HepG2 (cell line): Measurements from ENCODE around the gene DOK7. TPM values are rescaled to one million over a fixed set of nuclear protein-coding genes. Genes with fewer than 3 reads are reported as not detected.

Source experiments
- ATAC-seq: fragments of 200-7000 bp; cut with Tn5 transposase; 3 replicates; pipeline ENCODE4 v1.9.1; 2020; ENCODE audit warnings: mild to moderate bottlenecking, moderate library complexity
- BruUV-seq: library from RNA; stranded (reverse); fragments of 400-500 nt; replicated peaks from 2 replicates; lab custom pipeline; 2021; lab: Mats Ljungman, UMichigan
- CTCF ChIA-PET: fragments of 300-600 bp; formaldehyde crosslinking; extraction: SDS; loops from one replicate; lab custom pipeline; 2021; ENCODE audit warnings: low total read pairs, inconsistent platforms, low intra/inter-chr PET ratio; lab: Yijun Ruan, JAX
- POLR2A ChIA-PET: fragments of 350-600 bp; sonication (Branson Sonifier 250); formaldehyde crosslinking; loops from one replicate; lab custom pipeline; 2020; ENCODE audit warnings: antibody characterized with exemption, inconsistent platforms; lab: Yijun Ruan, JAX
- DNase-seq: peaks from one replicate; pipeline ENCODE4 v3.0.0-alpha.2; 2015; ENCODE audit warnings: low spot score
- FAIRE-seq: peaks from 3 replicates; lab custom pipeline; 2011; peaks lifted over from hg19 to GRCh38; lab: Jason Lieb, UNC
- H2AFZ ChIP-seq: one replicate; pipeline ENCODE4 v1.6.1; 2011; ENCODE audit warnings: low read length, inconsistent platforms
- H3K27ac ChIP-seq: fragments of 300-600 bp; 3 replicates; pipeline ENCODE4 v1.8.0; 2011; ENCODE audit warnings: mixed run types, mild to moderate bottlenecking, mixed read lengths, low read length, inconsistent platforms; ENCODE audit not compliant: insufficient read depth; ENCODE audit errors: extremely low read length
- H3K27me3 ChIP-seq, 2 experiments: fragments of 200-600 bp in 1 of 2; 2 replicates in 1 of 2; 3 replicates in 1 of 2; pipeline versions ENCODE4 v1.6.0 to v1.8.0; 2011; ENCODE audit warnings: low read length in 2 of 2, mild to moderate bottlenecking in 2 of 2, moderate library complexity in 2 of 2, inconsistent platforms in 1 of 2; ENCODE audit not compliant: insufficient read depth in 2 of 2, control insufficient read depth in 1 of 2
- H3K36me3 ChIP-seq, 2 experiments: fragments of 200-600 bp in 1 of 2; replicated peaks in 1 of 2; 2 replicates in 1 of 2; 3 replicates in 1 of 2; pipeline versions ENCODE4 v1.5.1 to v1.8.0; 2011; ENCODE audit warnings: low read length in 2 of 2, inconsistent platforms in 1 of 2; ENCODE audit not compliant: insufficient read depth in 2 of 2, control insufficient read depth in 1 of 2
- H3K4me1 ChIP-seq: 2 replicates; pipeline ENCODE4 v1.5.1; 2012; ENCODE audit warnings: low read length, inconsistent platforms; ENCODE audit not compliant: insufficient read depth
- H3K4me2 ChIP-seq: 2 replicates; pipeline ENCODE4 v1.6.0; 2011; ENCODE audit warnings: low read depth, low read length, inconsistent platforms
- H3K4me3 ChIP-seq, 3 experiments: fragments of 200-600 bp in 1 of 3; sonication (generic), shearing (Covaris generic) in 1 of 3; replicated peaks in 1 of 3; 2 replicates each; pipeline ENCODE4 v1.5.1; 2011 to 2016; ENCODE audit warnings: low read length in 3 of 3, inconsistent platforms in 2 of 3, low read depth in 2 of 3, mild to moderate bottlenecking in 2 of 3, control low read depth in 1 of 3, mixed read lengths in 1 of 3; ENCODE audit not compliant: insufficient read depth in 1 of 3
- H3K79me2 ChIP-seq: one replicate; pipeline ENCODE4 v1.6.1; 2011; ENCODE audit warnings: low read length, inconsistent platforms; ENCODE audit not compliant: insufficient read depth
- H3K9ac ChIP-seq: 2 replicates; pipeline ENCODE4 v1.6.0; 2011; ENCODE audit warnings: mild to moderate bottlenecking, low read depth, low read length, inconsistent platforms; ENCODE audit not compliant: insufficient read depth
- H3K9me3 ChIP-seq: 2 replicates; pipeline ENCODE4 v1.5.1; 2012; ENCODE audit warnings: mild to moderate bottlenecking, low read length
- H4K20me1 ChIP-seq: 2 replicates; pipeline ENCODE4 v1.6.0; 2011; ENCODE audit warnings: inconsistent platforms, mild to moderate bottlenecking, low read length, moderate library complexity; ENCODE audit not compliant: insufficient read depth
- AGO2 ChIP-seq: fragments of 200-400 bp; formaldehyde crosslinking; optimal IDR thresholded peaks from 2 replicates; pipeline ENCODE3; 2017; ENCODE audit warnings: mild to moderate bottlenecking, low read depth, low read length, moderate library complexity
- ARHGAP35 ChIP-seq: sonication (generic); formaldehyde crosslinking; IDR thresholded peaks from 2 replicates; pipeline ENCODE4 v1.9.0; 2022; ENCODE audit warnings: mild to moderate bottlenecking, inconsistent platforms, moderate library complexity, missing genetic modification reagents, borderline replicate concordance
- CREB1 ChIP-seq, 2 experiments: fragments of 450-650 bp in 1 of 2; IDR thresholded peaks; 2 replicates each; pipeline ENCODE4 v1.6.1; 2016 to 2017; ENCODE audit warnings: control low read depth in 1 of 2, mild to moderate bottlenecking in 1 of 2, missing compliant biosample characterization in 1 of 2, missing genetic modification characterization in 1 of 2
- FOSL2 ChIP-seq: sonication (generic); formaldehyde crosslinking; IDR thresholded peaks from 2 replicates; pipeline ENCODE4 v1.4.0; 2020; ENCODE audit warnings: missing genetic modification reagents
- IKZF5 ChIP-seq: IDR thresholded peaks from 2 replicates; pipeline ENCODE4 v1.6.1; 2018; ENCODE audit warnings: missing genetic modification reagents, mild to moderate bottlenecking, missing compliant biosample characterization
- ISL2 ChIP-seq: sonication (generic); formaldehyde crosslinking; IDR thresholded peaks from 2 replicates; pipeline ENCODE4 v1.5.0; 2020; ENCODE audit warnings: missing genetic modification reagents
- KLF11 ChIP-seq: IDR thresholded peaks from 2 replicates; pipeline ENCODE4 v1.6.1; 2016; ENCODE audit warnings: missing compliant biosample characterization
- NCOA2 ChIP-seq: sonication (generic); formaldehyde crosslinking; IDR thresholded peaks from 2 replicates; pipeline ENCODE4 v1.8.0; 2022; ENCODE audit warnings: inconsistent platforms
- PHF5A ChIP-seq: IDR thresholded peaks from one replicate; pipeline ENCODE4 v1.6.1; 2018; ENCODE audit warnings: low read depth, missing genetic modification reagents; ENCODE audit not compliant: unreplicated experiment
- RBFOX2 ChIP-seq: fragments of 200-400 bp; formaldehyde crosslinking; IDR thresholded peaks from 2 replicates; pipeline ENCODE4 v1.6.1; 2017; ENCODE audit warnings: low read depth, mild to moderate bottlenecking, low read length
- SSRP1 ChIP-seq: IDR thresholded peaks from 2 replicates; pipeline ENCODE4 v1.6.1; 2016; ENCODE audit warnings: control low read depth
- TBX3 ChIP-seq: fragments of 450-650 bp; IDR thresholded peaks from 2 replicates; pipeline ENCODE4 v1.6.1; 2017; ENCODE audit warnings: antibody characterized with exemption, mild to moderate bottlenecking, inconsistent platforms, borderline replicate concordance
- ZBTB10 ChIP-seq: sonication (generic); formaldehyde crosslinking; IDR thresholded peaks from 2 replicates; pipeline ENCODE4 v1.4.0; 2020; ENCODE audit warnings: missing genetic modification reagents, borderline replicate concordance
- ZNF3 ChIP-seq: IDR thresholded peaks from 2 replicates; pipeline ENCODE4 v1.7.0; 2017; ENCODE audit warnings: inconsistent platforms
- ZNF34 ChIP-seq: sonication (generic); formaldehyde crosslinking; IDR thresholded peaks from 2 replicates; pipeline ENCODE4 v1.4.0; 2020; ENCODE audit warnings: mild to moderate bottlenecking, missing genetic modification reagents, borderline replicate concordance
- ZNF556 ChIP-seq: sonication (generic); formaldehyde crosslinking; IDR thresholded peaks from 2 replicates; pipeline ENCODE4 v1.4.0; 2020; ENCODE audit warnings: mild to moderate bottlenecking, missing genetic modification reagents, borderline replicate concordance
- WGBS: methylation state at CpG from one replicate; pipeline ENCODE4 v1.1.6; 2017; ENCODE audit warnings: low lambda C conversion rate; 5-methylcytosine and 5-hydroxymethylcytosine counted together
- in situ Hi-C: cut with HindIII; loops from 2 replicates; pipeline ENCODE4 v1.10.0; 2017; ENCODE audit warnings: low pct_unique_long_range_greater_than_20kb; ENCODE audit not compliant: extremely low pct_ligation_motif_present
- intact Hi-C: fragments of 100-400 bp; cut with micrococcal nuclease; formaldehyde crosslinking; loops from one replicate; pipeline ENCODE4 v1.10.0; 2022; ENCODE audit not compliant: unreplicated experiment
- polyA plus RNA-seq, 8 experiments: library from polyadenylated mRNA; depleted of rRNA in 3 of 8; stranded (reverse) in 7 of 8; unstranded in 1 of 8; fragments of >200 nt; fragmentation: Illumina TruSeq in 4 of 8; extraction: Trizol in 4 of 8; gene quantifications; 2 replicates each; pipeline versions ENCODE4 v1.2.1 to v1.2.3, GENCODE V29; 2011 to 2016; ENCODE audit warnings: low read depth in 4 of 8, missing spikeins in 1 of 8, mixed read lengths in 1 of 8; ENCODE audit not compliant: insufficient read depth in 1 of 8
- total RNA-seq, 5 experiments: library from RNA; depleted of rRNA; stranded (reverse); fragments of >200 nt; fragmentation: Illumina TruSeq; extraction: Trizol; gene quantifications; 2 replicates each; pipeline ENCODE4 v1.2.3, GENCODE V29; 2016; ENCODE audit warnings: low read depth in 1 of 5

DOK7 gene
- total and polyA plus RNA-seq, 2 of the 13 experiments (the other 11 are each of a cell fraction or from before 2014, with no cell fraction given) = 0.03 to 0.07 TPM

- Histone ChIP-seq H3K4me3 (no peak overlapping the region), H3K79me2 (no peaks in the 10 kb centered on the region), H3K4me1 (peaks cover 55% of the 10 kb centered on the region), H3K9me3 (no peaks in the 10 kb centered on the region), H3K9ac (no peak overlapping the region), H3K27me3 (no peaks in the 10 kb centered on the region), H3K4me2 (no peak overlapping the region), H3K36me3 (no peaks in the 10 kb centered on the region; a peak in 1 of 5 replicates), H3K27ac (no peak overlapping the region), H4K20me1 (no peaks in the 10 kb centered on the region), H2AFZ (no peak overlapping the region)
- DNase-seq (no peak), ATAC-seq (no peak), FAIRE-seq (no peak)
- WGBS = 82% methylated on average over 7 of the region's 16 CpGs
- in situ Hi-C loops (no loop called here), intact Hi-C loops (no loop called here)
- POLR2A ChIA-PET = no interaction called here
- TF ChIP-seq RBFOX2 = 0 out of 2 replicates have a peak, but pooled peaks have one; percentile 17
- no peak for TF ChIP-seq SSRP1
- no peak for TF ChIP-seq NCOA2 (CRISPR knock-in tag)
- TF ChIP-seq AGO2 = peak; percentile 46
- no peak for TF ChIP-seq ISL2
- no peak for TF ChIP-seq ARHGAP35
- TF ChIP-seq TBX3 = no peak
- TF ChIP-seq ZNF3 (CRISPR knock-in tag) = no peak
- CTCF ChIA-PET = no interaction called here
- no TSS peak for BruUV-seq
Measured at GRCh38 chr4:3439391-3439790, 23.7 kb upstream of the DOK7 start.

GRCh38 chr4:3440011-3440410, 23.1 kb upstream of the DOK7 start:
- Histone ChIP-seq H2AFZ (no peak overlapping the region), H3K27ac (peak overlapping the region; percentile 29), H3K27me3 (no peaks in the 10 kb centered on the region), H3K9me3 (no peaks in the 10 kb centered on the region), H3K36me3 (no peaks in the 10 kb centered on the region; a peak in 1 of 5 replicates), H3K4me3 (no peak overlapping the region), H3K9ac (no peak overlapping the region), H4K20me1 (no peaks in the 10 kb centered on the region), H3K79me2 (no peaks in the 10 kb centered on the region), H3K4me1 (peaks cover 55% of the 10 kb centered on the region), H3K4me2 (no peak overlapping the region)
- ChIA-PET POLR2A (no interaction called here), CTCF (no interaction called here)
- no TSS peak for BruUV-seq
- FAIRE-seq = no peak
- no peak for TF ChIP-seq PHF5A (CRISPR knock-in tag)
- no peak for TF ChIP-seq ZNF556
- TF ChIP-seq ZNF34 = no peak
- TF ChIP-seq FOSL2 (CRISPR knock-in tag) = no peak
- TF ChIP-seq CREB1 (IDR thresholded peaks at IDR 0.05) = no peak
- no peak for TF ChIP-seq CREB1 (CRISPR knock-in tag; IDR thresholded peaks at IDR 0.05)
- no peak for TF ChIP-seq ZBTB10 (CRISPR knock-in tag)
- TF ChIP-seq KLF11 (CRISPR knock-in tag) = no peak
- no peak for TF ChIP-seq IKZF5 (CRISPR knock-in tag)
- DNase-seq = no peak
- intact Hi-C loops (loop anchor here (5.0 kb wide), 3 partner anchors 33 to 333 kb away; partner anchors contain the start of gene RGS12), in situ Hi-C loops (no loop called here)
- 73% methylated on average over 4 of the region's 7 CpGs for WGBS
- ATAC-seq = no peak
